ENCODE data around the gene GPRC6A. TPM values are rescaled to one million over a fixed set of nuclear protein-coding genes. Genes with fewer than 3 reads are reported as not detected.

Gene GPRC6A
- total RNA-seq, 1 experiment from 2014 or later, result not detected

DNA sequence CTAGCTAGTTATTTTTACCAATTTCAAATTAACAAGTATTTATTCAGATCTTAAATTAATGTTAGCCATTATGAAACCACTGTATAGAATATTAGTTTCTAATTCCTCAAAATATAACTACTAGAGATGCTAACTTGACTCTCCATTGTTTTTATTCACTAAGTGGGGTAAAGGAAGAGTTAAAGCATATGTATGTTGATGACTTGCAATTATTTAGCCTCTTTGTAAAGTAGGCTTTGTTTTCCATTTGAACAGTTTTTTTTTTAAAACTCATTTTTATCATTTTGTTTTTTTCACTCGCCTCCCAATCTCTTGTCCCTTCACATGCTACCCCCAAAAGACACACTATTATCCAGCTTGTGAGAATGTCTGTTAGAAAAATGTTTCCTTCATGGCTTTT, 66.6 kb downstream of the GPRC6A start:
- Mint-ChIP-seq H3K4me3 (ENCODE audit: low read depth, unreplicated experiment) (no peak overlapping the region), H3K4me1 (ENCODE audit: low read depth, unreplicated experiment) (peaks cover 5% of the 10 kb centered on the region), H3K9me3 (ENCODE audit: low read depth, unreplicated experiment) (no peaks in the 10 kb centered on the region), H3K27me3 (ENCODE audit: unreplicated experiment) (peaks cover 22% of the 10 kb centered on the region), H3K27ac (ENCODE audit: unreplicated experiment) (no peak overlapping the region), H3K36me3 (ENCODE audit: insufficient read depth, unreplicated experiment) (peaks cover 15% of the 10 kb centered on the region)
- no TSS peak for BruUV-seq (replicated peaks)
- TF ChIP-seq, protein P1, sequence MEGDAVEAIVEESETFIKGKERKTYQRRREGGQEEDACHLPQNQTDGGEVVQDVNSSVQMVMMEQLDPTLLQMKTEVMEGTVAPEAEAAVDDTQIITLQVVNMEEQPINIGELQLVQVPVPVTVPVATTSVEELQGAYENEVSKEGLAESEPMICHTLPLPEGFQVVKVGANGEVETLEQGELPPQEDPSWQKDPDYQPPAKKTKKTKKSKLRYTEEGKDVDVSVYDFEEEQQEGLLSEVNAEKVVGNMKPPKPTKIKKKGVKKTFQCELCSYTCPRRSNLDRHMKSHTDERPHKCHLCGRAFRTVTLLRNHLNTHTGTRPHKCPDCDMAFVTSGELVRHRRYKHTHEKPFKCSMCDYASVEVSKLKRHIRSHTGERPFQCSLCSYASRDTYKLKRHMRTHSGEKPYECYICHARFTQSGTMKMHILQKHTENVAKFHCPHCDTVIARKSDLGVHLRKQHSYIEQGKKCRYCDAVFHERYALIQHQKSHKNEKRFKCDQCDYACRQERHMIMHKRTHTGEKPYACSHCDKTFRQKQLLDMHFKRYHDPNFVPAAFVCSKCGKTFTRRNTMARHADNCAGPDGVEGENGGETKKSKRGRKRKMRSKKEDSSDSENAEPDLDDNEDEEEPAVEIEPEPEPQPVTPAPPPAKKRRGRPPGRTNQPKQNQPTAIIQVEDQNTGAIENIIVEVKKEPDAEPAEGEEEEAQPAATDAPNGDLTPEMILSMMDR (IDR thresholded peaks at IDR 0.05; ENCODE audit: unreplicated experiment), result no peak
- CTCF ChIA-PET, result no interaction called here
- intact Hi-C loops (cut with micrococcal nuclease; ENCODE audit: unreplicated experiment), result no loop called here
- DNase-seq, result no peak

DNA sequence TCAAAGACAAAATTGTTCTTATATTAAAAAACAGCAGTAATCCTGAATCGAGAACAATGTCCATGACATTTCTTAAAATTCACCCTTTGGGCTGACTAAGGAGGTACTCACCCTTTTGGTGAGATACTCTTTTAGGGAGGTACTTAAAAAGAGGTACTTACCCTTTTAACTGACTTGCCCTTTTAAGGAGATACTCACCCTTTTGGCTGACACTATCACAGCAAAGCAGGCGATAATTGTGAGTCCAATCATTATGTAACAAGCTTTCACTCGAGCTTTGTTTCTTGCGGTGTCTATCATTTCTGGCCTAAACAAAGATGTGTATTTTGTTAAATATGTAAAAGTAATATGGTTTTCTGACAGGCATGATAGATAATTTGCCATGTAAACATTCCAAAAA, 67.1 kb downstream of the GPRC6A start:
- TF ChIP-seq, protein P1 (IDR thresholded peaks at IDR 0.05; ENCODE audit: unreplicated experiment), result no peak
- H3K27me3 Mint-ChIP-seq (ENCODE audit: unreplicated experiment), result peaks cover 17% of the 10 kb centered on the region
- DNase-seq, result no peak
- CTCF ChIA-PET, result no interaction called here
- H3K4me3 Mint-ChIP-seq (ENCODE audit: low read depth, unreplicated experiment), result no peak overlapping the region
- H3K4me1 Mint-ChIP-seq (ENCODE audit: low read depth, unreplicated experiment), result peaks cover 5% of the 10 kb centered on the region
- BruUV-seq (replicated peaks), result no TSS peak
- H3K27ac Mint-ChIP-seq (ENCODE audit: unreplicated experiment), result no peak overlapping the region
- peaks cover 15% of the 10 kb centered on the region for H3K36me3 Mint-ChIP-seq (ENCODE audit: insufficient read depth, unreplicated experiment)
- H3K9me3 Mint-ChIP-seq (ENCODE audit: low read depth, unreplicated experiment), result no peaks in the 10 kb centered on the region
- intact Hi-C loops (cut with micrococcal nuclease; ENCODE audit: unreplicated experiment), result no loop called here

DNA sequence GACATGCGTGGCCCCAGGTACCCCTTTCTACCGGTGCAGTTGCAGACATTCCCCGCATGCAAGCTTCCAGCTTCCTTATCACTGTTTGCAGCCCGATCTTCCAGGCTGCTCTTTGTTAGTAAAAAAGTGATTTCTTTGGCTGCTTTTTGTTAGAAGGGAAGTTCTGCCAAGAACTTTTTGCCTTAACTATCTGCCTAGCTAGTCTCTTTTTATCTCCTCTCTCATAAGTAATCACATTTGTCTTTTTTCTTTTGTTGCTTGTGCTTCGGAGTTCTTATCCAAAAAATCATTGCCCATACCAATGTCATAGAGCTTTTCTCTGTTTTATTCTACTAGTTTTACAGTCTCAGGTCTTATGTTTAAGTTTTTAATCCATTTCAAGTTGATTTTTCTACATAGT, 83.7 kb downstream of the GPRC6A start:
- CTCF ChIA-PET, result no interaction called here
- TF ChIP-seq, protein P1 (IDR thresholded peaks at IDR 0.05; ENCODE audit: unreplicated experiment), result no peak
- intact Hi-C loops (cut with micrococcal nuclease; ENCODE audit: unreplicated experiment), result no loop called here
- H3K27me3 Mint-ChIP-seq (ENCODE audit: unreplicated experiment), result no peaks in the 10 kb centered on the region
- H3K4me3 Mint-ChIP-seq (ENCODE audit: low read depth, unreplicated experiment), result no peak overlapping the region
- no peak overlapping the region for H3K27ac Mint-ChIP-seq (ENCODE audit: unreplicated experiment)
- no peaks in the 10 kb centered on the region for H3K9me3 Mint-ChIP-seq (ENCODE audit: low read depth, unreplicated experiment)
- BruUV-seq (replicated peaks), result no TSS peak
- DNase-seq, result no peak
- no peaks in the 10 kb centered on the region for H3K4me1 Mint-ChIP-seq (ENCODE audit: low read depth, unreplicated experiment)
- no peaks in the 10 kb centered on the region for H3K36me3 Mint-ChIP-seq (ENCODE audit: insufficient read depth, unreplicated experiment)

Other genes starting within 250 kb of the GPRC6A start
- 0.21 and 0.22 TPM in 2 replicates for gene RSPH4A, start 212.6 kb downstream of the GPRC6A start, total RNA-seq (2022)
- 12.8 and 14.7 TPM in 2 replicates for gene ZUP1, start 160.3 kb downstream of the GPRC6A start, total RNA-seq (2022)
- gene KPNA5, start 147.9 kb downstream of the GPRC6A start, total RNA-seq (2022), result 9.2 and 12.2 TPM in 2 replicates
- gene FAM162B, start 63.4 kb downstream of the GPRC6A start, total RNA-seq (2022), result not detected in 2 replicates
- not detected in 2 replicates for gene RFX6, start 48.2 kb upstream of the GPRC6A start, total RNA-seq (2022)

All from Calu3 (cell line).